Kidney epithelial cell (primary cell): ENCODE data around the gene ATG9A. TPM values are rescaled to one million over a fixed set of nuclear protein-coding genes. Genes with fewer than 3 reads are reported as not detected.
A peak's percentile ranks its signal among the peaks of the same experiment; 100 is the strongest.
"Not testable (repeated sequence)": the region's sequence is repeated elsewhere in the genome, so short reads cannot be mapped to it uniquely, and the experiment has no call there.

Experiments used
- DNase-seq: peaks from one replicate; pipeline ENCODE4 v3.0.0-alpha.2; 2010; ENCODE audit warnings: low read depth
- H3K27me3 ChIP-seq: 2 replicates; pipeline ENCODE4 v1.6.0; 2011; ENCODE audit warnings: low read length; ENCODE audit not compliant: control insufficient read depth, insufficient read depth
- H3K36me3 ChIP-seq: 2 replicates; pipeline ENCODE4 v1.5.1; 2011; ENCODE audit warnings: low read length; ENCODE audit not compliant: control insufficient read depth, insufficient read depth
- H3K4me3 ChIP-seq: 2 replicates; pipeline ENCODE4 v1.5.1; 2011; ENCODE audit warnings: low read depth, mild to moderate bottlenecking, control low read depth, low read length
- CTCF ChIP-seq: IDR thresholded peaks from 2 replicates; pipeline ENCODE4 v1.5.1; 2011; ENCODE audit warnings: mild to moderate bottlenecking, moderate library complexity, low read length, control low read depth, inconsistent platforms; ENCODE audit not compliant: insufficient read depth, poor library complexity, severe bottlenecking
- total RNA-seq: library from RNA; depleted of rRNA; stranded (reverse); fragments of >200 nt; gene quantifications from 2 replicates; pipeline ENCODE4 v1.2.3, GENCODE V29; 2015

ATG9A gene
- total RNA-seq, 1 donor from 2014 or later = 46.1 TPM

- H3K36me3 ChIP-seq = no peaks in the 10 kb centered on the region
- DNase-seq = no peak
- H3K4me3 ChIP-seq = no peak overlapping the region
- no peaks in the 10 kb centered on the region for H3K27me3 ChIP-seq
- TF ChIP-seq CTCF = no peak
These were observed 37.5 kb upstream of the ATG9A start for GRCh38 chr2:219266886-219267285.

- TF ChIP-seq CTCF = no peak
- H3K36me3 ChIP-seq = no peaks in the 10 kb centered on the region
- DNase-seq = no peak
- H3K27me3 ChIP-seq = no peaks in the 10 kb centered on the region
- no peak overlapping the region for H3K4me3 ChIP-seq
These were observed 36.8 kb upstream of the ATG9A start for GRCh38 chr2:219266232-219266631.

- Histone ChIP-seq H3K27me3 (no peaks in the 10 kb centered on the region), H3K4me3 (no peak overlapping the region), H3K36me3 (no peaks in the 10 kb centered on the region)
- TF ChIP-seq CTCF = no peak
- DNase-seq = no peak
These were observed 31.8 kb upstream of the ATG9A start for GRCh38 chr2:219261024-219261855.

- not testable (repeated sequence) for DNase-seq, H3K4me3 ChIP-seq, H3K36me3 ChIP-seq, H3K27me3 ChIP-seq
These were observed 29.5 kb upstream of the ATG9A start for GRCh38 chr2:219258942-219259341.

- no peak for TF ChIP-seq CTCF
- DNase-seq = no peak
- Histone ChIP-seq H3K36me3 (no peaks in the 10 kb centered on the region), H3K4me3 (peak overlapping the region; percentile 58), H3K27me3 (peaks cover 9% of the 10 kb centered on the region)
These were observed 25.3 kb upstream of the ATG9A start for GRCh38 chr2:219254590-219255201.

GRCh38 chr2:219253753-219254589, 24.5 kb upstream of the ATG9A start, which contains the start of gene TUBA4A:
Gene TUBA4A, minus strand, starts transcription at chr2:219253918. Its CDS starts 60 bp downstream, at chr2:219253858.
- TF ChIP-seq CTCF = no peak
- DNase-seq = no peak
- H3K36me3 ChIP-seq = no peaks in the 10 kb centered on the region
- peak within 1 kb of the TSS; percentile 58 for H3K4me3 ChIP-seq
- peaks cover 9% of the 10 kb centered on the region for H3K27me3 ChIP-seq
